ENCODE data around the gene SLC9A3.

SLC9A3 gene

DNA sequence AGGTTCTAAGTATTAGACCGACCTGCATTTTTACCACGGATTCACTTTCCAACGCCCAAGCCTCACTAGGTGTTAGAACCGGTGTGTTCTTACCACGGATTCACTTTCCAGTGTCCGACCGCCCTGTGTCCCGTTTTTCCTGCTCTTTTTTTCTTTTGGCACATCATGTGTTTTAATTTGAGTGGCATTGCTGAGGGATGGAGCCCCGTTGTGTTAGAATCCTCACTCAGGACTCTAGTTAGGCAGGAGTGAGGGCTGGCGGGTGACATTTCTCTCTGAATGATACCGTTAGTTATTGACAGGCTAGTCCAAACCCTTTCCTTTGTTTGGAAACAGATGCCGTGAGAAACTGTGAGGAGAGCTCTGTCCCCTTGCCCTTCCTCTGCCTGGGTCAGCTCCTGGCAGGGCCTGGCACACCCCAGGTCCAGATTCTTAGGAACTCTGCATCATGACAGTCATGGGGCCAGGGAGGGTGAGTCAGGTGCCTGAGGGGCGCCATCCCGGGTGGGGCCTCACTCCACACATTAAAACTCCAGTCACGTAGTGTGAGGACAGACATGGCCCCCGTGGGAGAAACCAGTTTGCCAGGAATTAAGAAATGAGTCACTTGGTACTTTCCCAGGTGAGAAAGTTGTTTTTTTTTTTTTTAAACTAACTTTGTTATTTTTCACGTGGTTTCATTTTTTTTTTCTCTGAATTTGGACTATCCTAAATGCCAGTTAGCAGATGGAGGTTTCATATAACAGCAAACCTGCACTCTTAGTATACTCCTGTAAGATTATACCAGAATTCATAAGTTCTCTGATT is 65.5 kb downstream of the SLC9A3 start:
- no peak for DNase-seq (ENCODE audit: low spot score)

GRCh38 chr5:457195-457961 is 66.9 kb downstream of the SLC9A3 start:
- DNase-seq (ENCODE audit: low spot score) = no peak

- DNase-seq (ENCODE audit: low spot score) = no peak
These were observed 67.7 kb downstream of the SLC9A3 start for GRCh38 chr5:456351-457194.

- no peak for DNase-seq (ENCODE audit: low spot score)
These were observed 68.4 kb downstream of the SLC9A3 start for GRCh38 chr5:455806-456205.

DNA sequence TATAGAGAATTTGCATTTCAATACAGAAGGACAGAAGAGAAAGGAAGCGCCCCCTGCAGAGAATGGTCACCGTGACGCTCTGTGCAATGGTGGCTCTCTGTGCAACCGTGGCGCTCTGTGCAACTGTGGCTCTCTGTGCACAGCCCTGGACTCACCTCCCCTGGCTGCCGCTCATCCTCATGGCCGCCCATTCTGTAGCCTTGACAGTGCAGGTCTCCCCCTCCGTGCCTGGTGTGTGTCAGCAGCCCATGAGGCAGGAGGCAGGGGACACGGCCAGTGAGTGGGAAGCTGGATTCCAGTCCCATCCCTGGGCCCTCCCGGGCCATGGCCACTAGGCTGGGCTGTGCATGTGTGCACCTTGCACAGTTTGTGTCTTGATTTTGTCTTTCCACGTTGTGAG is 69.3 kb downstream of the SLC9A3 start:
- DNase-seq (ENCODE audit: low spot score) = no peak

DNA sequence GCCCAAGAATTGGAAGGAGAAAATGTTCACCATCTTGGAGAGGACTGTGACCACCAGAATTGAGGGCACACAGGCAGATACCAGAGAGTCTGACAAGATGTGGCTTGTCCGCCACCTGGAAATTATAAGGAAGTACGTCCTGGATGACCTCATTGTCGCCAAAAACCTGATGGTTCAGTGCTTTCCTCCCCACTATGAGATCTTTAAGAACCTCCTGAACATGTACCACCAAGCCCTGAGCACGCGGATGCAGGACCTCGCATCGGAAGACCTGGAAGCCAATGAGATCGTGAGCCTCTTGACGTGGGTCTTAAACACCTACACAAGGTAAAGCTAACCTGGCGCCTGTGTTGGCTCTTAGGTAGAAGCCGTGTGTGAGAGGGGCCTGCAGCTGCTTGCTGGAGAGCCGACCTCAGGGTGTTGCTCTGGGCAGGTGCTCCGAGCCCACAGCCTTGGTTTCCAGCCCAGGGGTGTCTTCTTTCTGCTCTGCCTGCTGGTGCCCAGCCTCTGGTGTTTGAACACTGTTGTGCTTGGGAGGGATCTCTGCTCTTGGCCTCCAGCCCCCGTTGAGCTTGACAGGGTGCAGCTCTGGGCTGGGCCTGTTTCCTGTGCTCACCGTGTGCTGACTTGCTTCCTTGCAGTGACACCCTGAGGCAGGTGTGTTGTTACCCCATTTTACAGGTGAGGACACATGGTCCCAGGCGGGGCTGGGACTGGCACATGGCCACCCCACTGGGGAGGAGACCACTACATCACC is 70.3 kb downstream of the SLC9A3 start:
- no peak for DNase-seq (ENCODE audit: low spot score)

- no peak for DNase-seq (ENCODE audit: low spot score)
These were observed 71.1 kb downstream of the SLC9A3 start for GRCh38 chr5:452978-453710.

GRCh38 chr5:451587-452458 is 72.4 kb downstream of the SLC9A3 start:
- no peak for DNase-seq (ENCODE audit: low spot score)

GRCh38 chr5:449151-449550 is 75.1 kb downstream of the SLC9A3 start:
- no peak for DNase-seq (ENCODE audit: low spot score)

GRCh38 chr5:448766-449090 is 75.5 kb downstream of the SLC9A3 start:
- DNase-seq (ENCODE audit: low spot score) = no peak

GRCh38 chr5:448061-448765 is 76.0 kb downstream of the SLC9A3 start:
- DNase-seq (ENCODE audit: low spot score) = no peak

DNA sequence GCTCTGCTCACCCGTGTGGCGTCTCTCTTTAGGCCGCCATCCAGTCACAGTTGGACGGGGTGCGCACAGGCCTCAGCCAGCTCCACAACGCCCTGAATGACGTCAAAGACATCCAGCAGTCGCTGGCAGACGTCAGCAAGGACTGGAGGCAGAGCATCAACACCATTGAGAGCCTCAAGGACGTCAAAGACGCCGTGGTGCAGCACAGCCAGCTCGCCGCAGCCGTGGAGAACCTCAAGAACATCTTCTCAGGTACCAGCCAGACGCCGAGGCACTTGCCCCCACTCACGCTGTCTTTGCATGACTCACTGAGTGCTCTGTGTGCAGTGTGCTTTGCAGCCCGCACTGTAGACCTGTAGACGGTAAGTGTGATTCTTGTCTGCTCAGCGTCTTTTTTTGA is 76.7 kb downstream of the SLC9A3 start:
- no peak for DNase-seq (ENCODE audit: low spot score)

DNA sequence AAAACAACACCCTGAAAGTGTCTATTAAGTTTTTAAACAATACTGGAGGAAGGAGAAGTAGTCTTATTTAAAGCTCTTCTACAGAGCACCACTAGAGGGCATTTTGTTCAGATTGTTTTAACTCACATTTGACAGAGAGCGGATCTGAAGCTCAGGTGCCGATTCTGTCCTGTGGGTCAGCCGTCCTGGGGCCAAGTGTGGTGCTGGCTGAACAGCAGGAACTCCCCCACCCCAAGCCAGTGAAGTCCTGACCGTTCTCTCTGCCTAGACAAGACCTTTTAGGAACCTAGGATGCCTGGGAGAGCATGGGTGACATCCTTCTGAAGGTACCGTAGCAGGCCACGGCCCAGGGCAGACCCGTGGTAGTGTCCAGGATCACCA is 77.4 kb downstream of the SLC9A3 start:
- peak; percentile 60 for DNase-seq (ENCODE audit: low spot score)

DNA sequence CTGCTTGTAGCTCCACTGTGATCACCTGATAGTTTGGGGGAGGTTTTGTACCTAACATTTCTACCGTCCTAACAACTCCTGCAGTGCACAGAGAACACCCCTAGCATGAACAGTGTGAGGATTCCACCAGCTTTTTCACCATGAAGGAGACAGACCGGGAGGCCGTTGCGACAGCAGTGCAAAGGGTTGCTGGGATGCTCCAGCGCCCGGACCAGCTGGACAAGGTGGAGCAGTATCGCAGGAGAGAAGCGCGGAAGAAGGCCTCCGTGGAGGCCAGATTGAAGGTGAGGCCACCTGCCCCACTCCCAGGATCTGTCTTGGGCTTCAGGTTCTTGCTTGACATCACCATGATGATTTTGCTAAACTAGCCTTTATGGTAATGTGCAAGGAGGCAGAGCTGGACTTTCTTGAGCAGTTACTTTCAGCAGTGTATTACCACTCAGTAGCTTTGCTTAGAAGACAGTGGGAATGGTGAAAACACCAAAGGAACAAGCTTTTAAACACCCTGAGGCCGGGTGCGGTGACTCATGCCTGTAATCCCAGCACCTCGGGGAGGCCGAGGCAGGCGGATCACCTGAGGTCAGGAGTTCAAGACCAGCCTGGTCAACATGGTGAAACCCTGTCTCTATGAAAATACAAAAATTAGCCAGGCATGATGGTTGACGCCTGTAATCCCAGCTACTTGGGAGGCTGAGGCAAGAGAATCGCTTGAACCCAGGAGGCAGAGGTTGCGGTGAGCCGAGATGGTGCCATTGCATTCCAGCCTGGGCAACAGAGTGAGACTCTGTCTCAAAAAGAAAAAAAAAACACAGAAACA is 78.0 kb downstream of the SLC9A3 start:
- no peak for DNase-seq (ENCODE audit: low spot score)

DNA sequence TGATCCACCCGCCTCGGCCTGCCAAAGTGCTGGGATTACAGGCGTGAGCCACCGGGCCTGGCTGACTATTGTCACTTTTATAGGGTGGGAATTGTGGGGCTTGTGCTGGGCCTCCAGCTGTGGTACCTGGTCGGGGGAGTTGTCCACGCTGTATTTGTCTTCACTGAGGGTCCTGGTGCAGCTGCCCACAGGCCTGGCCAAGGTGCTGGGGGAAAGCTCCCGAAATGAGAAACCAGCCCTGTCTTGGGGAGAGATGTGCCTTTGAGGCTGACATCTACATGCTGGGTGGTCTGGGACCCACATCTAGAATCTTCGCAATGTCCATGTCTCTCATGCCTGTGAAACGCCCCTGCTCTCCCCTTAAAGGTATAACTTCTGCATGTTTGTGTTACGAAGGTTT is 78.7 kb downstream of the SLC9A3 start:
- DNase-seq (ENCODE audit: low spot score) = no peak

DNA sequence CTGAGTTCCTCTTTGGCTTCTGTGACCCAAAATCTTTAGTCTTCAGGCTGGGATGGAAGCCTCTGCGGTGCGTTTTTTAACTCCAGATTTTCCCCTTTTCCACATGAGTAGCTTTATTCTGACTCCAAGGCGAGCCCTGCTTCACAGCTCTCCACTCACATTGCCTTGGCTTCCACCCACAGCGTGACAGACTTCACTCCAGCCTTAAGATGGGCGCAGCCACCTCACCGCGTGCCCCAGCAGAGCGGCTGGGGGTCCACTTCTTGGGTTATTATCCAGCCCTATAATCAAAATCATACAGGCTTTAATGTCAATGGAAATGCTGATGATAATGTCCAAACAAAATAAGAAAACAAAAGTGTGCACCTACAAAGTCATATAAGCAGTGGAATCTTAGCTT is 80.0 kb downstream of the SLC9A3 start:
- no peak for DNase-seq (ENCODE audit: low spot score)

- DNase-seq (ENCODE audit: low spot score) = no peak
These were observed 80.8 kb downstream of the SLC9A3 start for GRCh38 chr5:443239-444151.

Measured in iPS-NIHi11 (cell line).